ENCODE results near the gene MRPS26. TPM values are rescaled to one million over a fixed set of nuclear protein-coding genes. Genes with fewer than 3 reads are reported as not detected.

The MRPS26 gene
- total RNA-seq, 2 donors from 2014 or later, result 75.1 to 87.7 TPM

DNA sequence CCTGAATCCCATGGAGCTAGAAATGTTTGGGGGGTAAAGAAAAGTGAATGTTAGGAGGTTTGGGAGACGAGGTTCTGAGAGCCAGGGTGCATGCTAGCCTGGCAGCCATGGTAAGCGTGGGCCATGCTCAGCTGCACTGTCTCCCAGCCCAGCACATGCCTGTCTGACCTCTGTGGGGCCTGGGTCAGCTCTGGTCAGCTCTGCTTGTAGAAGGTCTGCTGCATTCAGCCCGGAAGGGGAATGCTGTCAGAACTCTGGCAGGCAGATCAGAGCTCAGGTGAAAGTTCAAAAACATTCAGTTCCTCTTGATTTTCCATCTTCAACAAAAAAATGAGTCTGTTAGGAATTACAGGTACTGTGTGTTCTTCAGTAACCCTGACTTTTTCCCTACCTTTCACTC lies 8.2 kb upstream of the MRPS26 start:
- no peak overlapping the region for H3K4me3 Mint-ChIP-seq
- H3K4me1 ChIP-seq (ENCODE audit: control insufficient read depth, insufficient read depth, low read length), result peaks cover 10% of the 10 kb centered on the region
- H3K27ac ChIP-seq (ENCODE audit: low read depth, low read length), result no peak overlapping the region
- H3K27ac Mint-ChIP-seq, result no peak overlapping the region
- H3K9me3 ChIP-seq (ENCODE audit: control insufficient read depth, low read length), result no peaks in the 10 kb centered on the region
- peaks cover 55% of the 10 kb centered on the region for H3K36me3 Mint-ChIP-seq (ENCODE audit: low read depth)
- peaks cover 61% of the 10 kb centered on the region for H3K36me3 ChIP-seq (ENCODE audit: control insufficient read depth, insufficient read depth, low read length)
- H3K9me3 Mint-ChIP-seq, result no peaks in the 10 kb centered on the region
- no peaks in the 10 kb centered on the region for H3K27me3 ChIP-seq (ENCODE audit: control insufficient read depth, insufficient read depth, low read length, poor library complexity, severe bottlenecking)
- WGBS, 2 experiments (ENCODE audit: insufficient coverage in 1 of 2, insufficient read length in 1 of 2), result 84 to 98% methylated on average over 3 of the region's 3 CpGs
- H3K9ac ChIP-seq (ENCODE audit: extremely low read depth, low read length, poor library complexity, severe bottlenecking), result no peak overlapping the region
- no peaks in the 10 kb centered on the region for H3K27me3 Mint-ChIP-seq (ENCODE audit: insufficient read depth)
- TF ChIP-seq CTCF (conservative IDR thresholded peaks at IDR 0.05), result no peak
- H3K4me3 ChIP-seq (ENCODE audit: low read length), result no peak overlapping the region
- H3K4me1 Mint-ChIP-seq, result peaks cover 18% of the 10 kb centered on the region
- no peak for DNase-seq

DNA sequence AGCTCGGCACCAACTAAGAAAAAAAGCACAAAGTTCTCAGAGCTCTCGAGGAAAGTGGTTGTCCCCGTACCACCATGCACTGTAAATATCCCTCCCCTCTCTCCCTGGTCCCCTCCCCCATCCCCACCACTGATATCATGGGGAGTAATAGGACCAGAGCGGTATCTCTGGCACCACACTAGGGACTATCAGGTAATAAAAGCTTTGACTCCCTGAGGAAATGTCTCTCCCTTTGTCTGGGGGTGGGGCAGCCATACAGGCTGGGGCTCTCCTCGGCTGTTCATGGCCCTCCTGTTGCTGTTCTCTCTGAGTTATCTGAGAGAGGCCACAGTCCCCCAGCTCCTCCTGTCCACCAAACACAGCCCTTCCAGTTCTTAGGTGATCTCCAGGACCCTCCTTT lies 7.4 kb upstream of the MRPS26 start:
- H3K27me3 Mint-ChIP-seq (ENCODE audit: insufficient read depth), result no peaks in the 10 kb centered on the region
- H3K4me3 Mint-ChIP-seq, result no peak overlapping the region
- WGBS, 2 experiments (ENCODE audit: insufficient coverage in 1 of 2, insufficient read length in 1 of 2), result 68 to 100% methylated on average over 3 to 5 of the region's 5 CpGs
- TF ChIP-seq CTCF (conservative IDR thresholded peaks at IDR 0.05), result no peak
- no peak for DNase-seq
- peaks cover 10% of the 10 kb centered on the region for H3K4me1 ChIP-seq (ENCODE audit: control insufficient read depth, insufficient read depth, low read length)
- no peaks in the 10 kb centered on the region for H3K9me3 ChIP-seq (ENCODE audit: control insufficient read depth, low read length)
- H3K4me3 ChIP-seq (ENCODE audit: low read length), result no peak overlapping the region
- H3K36me3 ChIP-seq (ENCODE audit: control insufficient read depth, insufficient read depth, low read length), result peaks cover 61% of the 10 kb centered on the region
- H3K9me3 Mint-ChIP-seq, result no peaks in the 10 kb centered on the region
- no peak overlapping the region for H3K9ac ChIP-seq (ENCODE audit: extremely low read depth, low read length, poor library complexity, severe bottlenecking)
- H3K27ac Mint-ChIP-seq, result peak overlapping the region; percentile 57
- H3K36me3 Mint-ChIP-seq (ENCODE audit: low read depth), result peaks cover 55% of the 10 kb centered on the region
- H3K4me1 Mint-ChIP-seq, result peaks cover 18% of the 10 kb centered on the region
- no peak overlapping the region for H3K27ac ChIP-seq (ENCODE audit: low read depth, low read length)
- H3K27me3 ChIP-seq (ENCODE audit: control insufficient read depth, insufficient read depth, low read length, poor library complexity, severe bottlenecking), result no peaks in the 10 kb centered on the region

DNA sequence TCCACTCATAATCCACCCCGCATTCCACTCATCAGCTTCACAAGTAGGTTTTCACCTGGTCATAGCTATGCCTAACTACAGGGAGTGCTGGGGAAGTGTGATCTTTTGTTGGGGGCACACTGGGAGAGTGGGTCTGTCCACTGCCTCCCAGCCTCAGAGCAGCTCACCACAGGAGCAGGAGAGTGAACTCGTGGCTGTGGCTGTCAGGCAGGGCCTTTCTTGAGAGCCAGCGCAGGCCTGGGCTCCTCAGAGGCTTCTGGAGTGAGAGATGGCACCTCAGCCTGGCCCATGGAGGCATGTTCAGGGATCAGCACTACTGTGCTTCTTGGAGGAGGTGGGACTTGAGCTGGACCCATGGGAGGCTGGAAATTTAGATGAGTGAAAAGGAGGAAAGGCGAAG lies 6.4 kb upstream of the MRPS26 start:
- no peaks in the 10 kb centered on the region for H3K27me3 ChIP-seq (ENCODE audit: control insufficient read depth, insufficient read depth, low read length, poor library complexity, severe bottlenecking)
- DNase-seq, result no peak
- no peaks in the 10 kb centered on the region for H3K9me3 ChIP-seq (ENCODE audit: control insufficient read depth, low read length)
- Mint-ChIP-seq H3K4me3 (no peak overlapping the region), H3K9me3 (no peaks in the 10 kb centered on the region), H3K27ac (no peak overlapping the region), H3K4me1 (peaks cover 18% of the 10 kb centered on the region), H3K27me3 (ENCODE audit: insufficient read depth) (no peaks in the 10 kb centered on the region), H3K36me3 (ENCODE audit: low read depth) (peaks cover 49% of the 10 kb centered on the region)
- H3K4me1 ChIP-seq (ENCODE audit: control insufficient read depth, insufficient read depth, low read length), result peaks cover 10% of the 10 kb centered on the region
- peaks cover 57% of the 10 kb centered on the region for H3K36me3 ChIP-seq (ENCODE audit: control insufficient read depth, insufficient read depth, low read length)
- no peak overlapping the region for H3K27ac ChIP-seq (ENCODE audit: low read depth, low read length)
- H3K4me3 ChIP-seq (ENCODE audit: low read length), result no peak overlapping the region
- H3K9ac ChIP-seq (ENCODE audit: extremely low read depth, low read length, poor library complexity, severe bottlenecking), result no peak overlapping the region
- no peak for TF ChIP-seq CTCF (conservative IDR thresholded peaks at IDR 0.05)
- 99 to 100% methylated on average over 1 to 4 of the region's 4 CpGs for WGBS, 2 experiments (ENCODE audit: insufficient coverage in 1 of 2, insufficient read length in 1 of 2)

All from endodermal cell (in vitro differentiated cells).